Smooth muscle cell (in vitro differentiated cells): ENCODE measurements around the gene FKBP1A. TPM values are rescaled to one million over a fixed set of nuclear protein-coding genes. Genes with fewer than 3 reads are reported as not detected.

Source experiments
- DNase-seq: peaks from one replicate; lab custom pipeline; 2025; ENCODE audit not compliant: unreplicated experiment; lab: John Stamatoyannopoulos, UW
- H2AFZ ChIP-seq: fragments of 200-600 bp; sonication (generic); 2 replicates; pipeline ENCODE4 v1.6.0; 2016; ENCODE audit warnings: antibody characterized with exemption, low read depth, mild to moderate bottlenecking
- H3F3A ChIP-seq: fragments of 200-600 bp; sonication (generic); 2 replicates; pipeline ENCODE4 v1.6.0; 2017; ENCODE audit warnings: antibody characterized with exemption, low read depth
- H3K27ac ChIP-seq: fragments of 200-600 bp; sonication (generic); 2 replicates; pipeline ENCODE4 v1.5.1; 2016; ENCODE audit warnings: low read depth, mild to moderate bottlenecking
- H3K27me3 ChIP-seq: fragments of 200-600 bp; sonication (generic); 2 replicates; pipeline ENCODE4 v1.6.1; 2016; ENCODE audit warnings: low read depth, mild to moderate bottlenecking
- H3K36me3 ChIP-seq: fragments of 200-600 bp; sonication (generic); 2 replicates; pipeline ENCODE4 v1.5.1; 2016; ENCODE audit warnings: low read depth
- H3K4me1 ChIP-seq: fragments of 200-600 bp; sonication (generic); 2 replicates; pipeline ENCODE4 v1.5.1; 2016; ENCODE audit warnings: low read depth
- H3K4me2 ChIP-seq: fragments of 200-600 bp; sonication (generic); 2 replicates; pipeline ENCODE4 v1.6.0; 2016; ENCODE audit warnings: mild to moderate bottlenecking
- H3K4me3 ChIP-seq: fragments of 200-600 bp; sonication (generic); 2 replicates; pipeline ENCODE4 v1.5.1; 2016; ENCODE audit warnings: mild to moderate bottlenecking
- H3K79me2 ChIP-seq: fragments of 200-600 bp; sonication (generic); 2 replicates; pipeline ENCODE4 v1.6.0; 2016; ENCODE audit warnings: low read depth, mild to moderate bottlenecking
- H3K9ac ChIP-seq: fragments of 200-600 bp; sonication (generic); 2 replicates; pipeline ENCODE4 v1.6.0; 2016; ENCODE audit warnings: low read depth
- H3K9me3 ChIP-seq: fragments of 200-600 bp; sonication (generic); replicated peaks from 2 replicates; pipeline ENCODE4 v1.5.1; 2016; ENCODE audit warnings: low read depth
- H4K20me1 ChIP-seq: fragments of 200-600 bp; sonication (generic); 2 replicates; pipeline ENCODE4 v1.6.0; 2016; ENCODE audit warnings: low read depth
- CTCF ChIP-seq: fragments of 200-600 bp; sonication (generic); IDR thresholded peaks from 2 replicates; pipeline ENCODE4 v1.5.1; 2017; ENCODE audit warnings: borderline replicate concordance, mild to moderate bottlenecking, antibody characterized with exemption; ENCODE audit not compliant: insufficient read depth, poor library complexity, severe bottlenecking
- WGBS: methylation state at CpG from one replicate; pipeline ENCODE4 v1.1.7; 2016; ENCODE audit warnings: low lambda C conversion rate; 5-methylcytosine and 5-hydroxymethylcytosine counted together
- polyA plus RNA-seq: library from polyadenylated mRNA; unstranded; fragments of >200 nt; fragmentation: Nextera tagmentation; extraction: Ambion mirVana; gene quantifications from 2 replicates; pipeline ENCODE4 v1.2.1, GENCODE V29; 2016
- total RNA-seq: library from RNA; depleted of rRNA; stranded (reverse); fragments of >200 nt; gene quantifications from 2 replicates; pipeline ENCODE4 v1.2.3, GENCODE V29; 2014

Gene FKBP1A
- total and polyA plus RNA-seq, 2 experiments from 2014 or later = 163 to 184 TPM

GRCh38 chr20:1323830-1324597 is 68.8 kb downstream of the FKBP1A start:
- no peaks in the 10 kb centered on the region for H3K9me3 ChIP-seq
- H3K36me3 ChIP-seq = no peaks in the 10 kb centered on the region
- H3K27me3 ChIP-seq = no peaks in the 10 kb centered on the region
- H3F3A ChIP-seq = peaks cover 6% of the 10 kb centered on the region
- peaks cover 16% of the 10 kb centered on the region for H3K79me2 ChIP-seq
- DNase-seq = no peak
- peaks cover 5% of the 10 kb centered on the region for H4K20me1 ChIP-seq
- H3K9ac ChIP-seq = no peak overlapping the region
- TF ChIP-seq CTCF = no peak
- H3K4me2 ChIP-seq = no peak overlapping the region
- 89% methylated on average over 12 of the region's 12 CpGs for WGBS
- peak overlapping the region; percentile 100 for H3K27ac ChIP-seq
- H3K4me1 ChIP-seq = peaks cover 21% of the 10 kb centered on the region
- no peak overlapping the region for H3K4me3 ChIP-seq
- H2AFZ ChIP-seq = no peak overlapping the region

- no peaks in the 10 kb centered on the region for H3K36me3 ChIP-seq
- peaks cover 21% of the 10 kb centered on the region for H3K4me1 ChIP-seq
- no peak for TF ChIP-seq CTCF
- no peak overlapping the region for H3K4me2 ChIP-seq
- H3K27me3 ChIP-seq = no peaks in the 10 kb centered on the region
- peaks cover 5% of the 10 kb centered on the region for H4K20me1 ChIP-seq
- peaks cover 6% of the 10 kb centered on the region for H3F3A ChIP-seq
- H3K27ac ChIP-seq = peak overlapping the region; percentile 67
- WGBS = 84% methylated on average over 6 of the region's 6 CpGs
- H3K9me3 ChIP-seq = no peaks in the 10 kb centered on the region
- H3K79me2 ChIP-seq = peaks cover 10% of the 10 kb centered on the region
- no peak for DNase-seq
- H3K4me3 ChIP-seq = no peak overlapping the region
- no peak overlapping the region for H2AFZ ChIP-seq
- H3K9ac ChIP-seq = no peak overlapping the region
Observed at GRCh38 chr20:1323256-1323655, 69.6 kb downstream of the FKBP1A start.

DNA sequence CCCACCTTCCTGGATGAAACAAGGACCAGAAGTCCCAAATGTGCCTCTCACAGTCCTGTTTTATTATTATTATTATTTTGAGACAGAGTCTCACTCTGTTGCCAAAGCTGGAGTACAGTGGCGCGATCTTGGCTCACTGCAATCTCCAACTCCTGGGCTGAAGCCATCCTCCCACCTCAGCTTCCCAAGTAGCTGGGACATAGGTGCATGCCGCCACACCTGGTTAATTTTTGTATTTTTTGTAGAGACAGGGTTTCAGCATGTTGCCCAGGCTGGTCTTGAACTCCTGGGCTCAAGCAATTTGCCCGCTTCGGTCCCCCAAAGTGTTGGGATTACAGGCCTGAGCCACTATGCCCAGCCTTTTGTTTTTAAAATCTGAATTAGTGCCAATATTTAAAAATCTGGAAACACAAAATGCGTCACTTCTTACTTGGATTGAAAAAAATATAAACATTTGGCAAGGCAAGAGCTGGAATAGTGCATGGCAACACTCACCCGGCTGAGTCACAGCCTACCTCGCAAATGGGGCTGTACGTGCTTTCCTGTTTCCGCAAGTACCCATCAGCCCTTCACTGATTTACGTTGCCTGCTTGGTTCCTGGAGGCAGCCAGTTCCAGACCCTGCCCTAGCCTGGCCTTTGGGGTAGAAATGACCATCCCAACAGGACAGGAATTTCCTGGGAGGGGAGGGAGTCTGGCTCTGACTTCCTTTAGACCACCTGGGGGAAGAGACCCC is 70.2 kb downstream of the FKBP1A start:
- Histone ChIP-seq H3K27me3 (no peaks in the 10 kb centered on the region), H3K9ac (peak overlapping the region; percentile 14), H3K27ac (peak overlapping the region; percentile 67)

More for the DNA sequence above, 70.2 kb downstream of the FKBP1A start:
- Histone ChIP-seq H4K20me1 (peaks cover 3% of the 10 kb centered on the region), H3K36me3 (no peaks in the 10 kb centered on the region), H3K4me2 (no peak overlapping the region), H3K79me2 (peaks cover 6% of the 10 kb centered on the region), H3K4me3 (no peak overlapping the region), H3F3A (peaks cover 6% of the 10 kb centered on the region), H2AFZ (no peak overlapping the region), H3K9me3 (no peaks in the 10 kb centered on the region), H3K4me1 (peaks cover 20% of the 10 kb centered on the region)
- TF ChIP-seq CTCF = no peak
- DNase-seq = no peak
- 67% methylated on average over 11 of the region's 11 CpGs for WGBS
